ENCODE data around the gene IDUA. TPM values are rescaled to one million over a fixed set of nuclear protein-coding genes. Genes with fewer than 3 reads are reported as not detected.

The IDUA gene
- total and polyA plus RNA-seq, 2 of the 4 experiments (the other 2 are of a cell fraction), result 0.72 to 12.5 TPM

GRCh38 chr4:949656-950055 is 37.2 kb upstream of the IDUA start:
- no peak overlapping the region for H2BK5ac ChIP-seq (ENCODE audit: low read depth, low read length, poor library complexity, severe bottlenecking)
- H2AK9ac ChIP-seq (replicated peaks; ENCODE audit: low read depth, low read length, poor library complexity), result no peak overlapping the region
- intact Hi-C loops (cut with micrococcal nuclease) (no loop called here), in situ Hi-C loops (cut with MboI; ENCODE audit: low sequenced_read_pairs) (no loop called here), dilution Hi-C loops (cut with HindIII; ENCODE audit: low sequenced_read_pairs, unreplicated experiment) (no loop called here)
- no peak overlapping the region for H2BK20ac ChIP-seq (ENCODE audit: low read depth, low read length)
- 0 out of 4 replicates have a peak, but pooled peaks cover 0 to 8% of the 10 kb centered on the region in 2 experiments for H3K79me1 ChIP-seq (ENCODE audit: low read depth in 1 of 2, low read length in 2 of 2)
- peaks cover 20% of the 10 kb centered on the region for H4K20me1 ChIP-seq (ENCODE audit: insufficient read depth, low read length)
- no peak for ATAC-seq (ENCODE audit: low read depth)
- no peak overlapping the region for H2AFZ ChIP-seq (replicated peaks; ENCODE audit: low read length, poor library complexity)
- no peak overlapping the region for H3K4ac ChIP-seq (ENCODE audit: low read depth, low read length)
- TF ChIP-seq MAFK (IDR thresholded peaks at IDR 0.05; ENCODE audit: low read depth, low read length), result no peak
- no peak for TF ChIP-seq SMC3 (IDR thresholded peaks at IDR 0.05; ENCODE audit: low read depth, low read length)
- TF ChIP-seq RAD21 (IDR thresholded peaks at IDR 0.05; ENCODE audit: low read length), result no peak
- no peak for TF ChIP-seq CTCF (conservative IDR thresholded peaks at IDR 0.05; ENCODE audit: low read depth, low read length)
- TF ChIP-seq RFX5 (IDR thresholded peaks at IDR 0.05; ENCODE audit: low read depth, low read length), result no peak
- no peak for TF ChIP-seq POLR2A (IDR thresholded peaks at IDR 0.05; ENCODE audit: low read depth, low read length)
- TF ChIP-seq FOS (IDR thresholded peaks at IDR 0.05; ENCODE audit: low read depth, low read length), result no peak
- TF ChIP-seq NFE2L2 (IDR thresholded peaks at IDR 0.05; ENCODE audit: low read depth, low read length), result no peak
- no peak for TF ChIP-seq USF2 (IDR thresholded peaks at IDR 0.05; ENCODE audit: low read depth, low read length)
- TF ChIP-seq RCOR1 (IDR thresholded peaks at IDR 0.05; ENCODE audit: insufficient replicate concordance, low read length), result no peak
- no peak for TF ChIP-seq BHLHE40 (IDR thresholded peaks at IDR 0.05; ENCODE audit: low read depth, low read length)
- TF ChIP-seq MAZ (IDR thresholded peaks at IDR 0.05; ENCODE audit: borderline replicate concordance, low read depth, low read length), result no peak
- no peak for TF ChIP-seq MXI1 (IDR thresholded peaks at IDR 0.05; ENCODE audit: borderline replicate concordance, low read depth, low read length)
- TF ChIP-seq CHD1 (IDR thresholded peaks at IDR 0.05; ENCODE audit: low read depth, low read length), result no peak
- no peak for TF ChIP-seq CEBPB (IDR thresholded peaks at IDR 0.05; ENCODE audit: low read depth, low read length)
- TF ChIP-seq, protein P1, sequence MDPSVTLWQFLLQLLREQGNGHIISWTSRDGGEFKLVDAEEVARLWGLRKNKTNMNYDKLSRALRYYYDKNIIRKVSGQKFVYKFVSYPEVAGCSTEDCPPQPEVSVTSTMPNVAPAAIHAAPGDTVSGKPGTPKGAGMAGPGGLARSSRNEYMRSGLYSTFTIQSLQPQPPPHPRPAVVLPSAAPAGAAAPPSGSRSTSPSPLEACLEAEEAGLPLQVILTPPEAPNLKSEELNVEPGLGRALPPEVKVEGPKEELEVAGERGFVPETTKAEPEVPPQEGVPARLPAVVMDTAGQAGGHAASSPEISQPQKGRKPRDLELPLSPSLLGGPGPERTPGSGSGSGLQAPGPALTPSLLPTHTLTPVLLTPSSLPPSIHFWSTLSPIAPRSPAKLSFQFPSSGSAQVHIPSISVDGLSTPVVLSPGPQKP (IDR thresholded peaks at IDR 0.05; ENCODE audit: borderline replicate concordance, low read depth, low read length), result no peak
- no peaks in the 10 kb centered on the region for H3K27me3 ChIP-seq (ENCODE audit: control insufficient read depth, insufficient read depth, low read length)
- no peak overlapping the region for H3K18ac ChIP-seq (ENCODE audit: low read depth, low read length)
- H4K5ac ChIP-seq (ENCODE audit: low read depth, low read length), result no peak overlapping the region
- no peak overlapping the region for H2AK5ac ChIP-seq (ENCODE audit: low read depth, low read length)
- H3K4me3 ChIP-seq (ENCODE audit: insufficient read depth, low read depth, low read length), result no peak overlapping the region
- peaks cover 7% of the 10 kb centered on the region for H3K36me3 ChIP-seq (ENCODE audit: control insufficient read depth, insufficient read depth, low read length)
- ChIA-PET POLR2A (ENCODE audit: unreplicated experiment) (no interaction called here), CTCF (no interaction called here)
- H3K9ac ChIP-seq (ENCODE audit: low read depth, low read length), result no peak overlapping the region
- no peak overlapping the region for H4K91ac ChIP-seq (ENCODE audit: insufficient read depth, low read depth, low read length)
- BruUV-seq (replicated peaks), result no TSS peak
- H3K9me1 ChIP-seq (ENCODE audit: insufficient read depth, low read length), result 0 out of 2 replicates have a peak, but pooled peaks cover 5% of the 10 kb centered on the region
- no peak overlapping the region for H2BK15ac ChIP-seq (ENCODE audit: low read depth, low read length)
- H3K27ac ChIP-seq (ENCODE audit: insufficient read depth, low read length), result no peak overlapping the region
- H3K4me1 ChIP-seq (ENCODE audit: control insufficient read depth, insufficient read depth, low read length), result peaks cover 6% of the 10 kb centered on the region; the same call in 1 of the 2 replicates
- no peak overlapping the region for H3K23ac ChIP-seq (ENCODE audit: low read depth, low read length)
- no peak for DNase-seq
- no peaks in the 10 kb centered on the region for H3K9me3 ChIP-seq (ENCODE audit: control insufficient read depth, insufficient read depth, low read length)
- H4K8ac ChIP-seq (ENCODE audit: low read depth in 2 of 2, low read length in 2 of 2), result no peak overlapping the region
- H2BK120ac ChIP-seq (ENCODE audit: low read depth, low read length), result no peak overlapping the region
- H3K56ac ChIP-seq (ENCODE audit: extremely low read depth, insufficient read depth, low read length), result no peak overlapping the region
- no peak overlapping the region for H3K14ac ChIP-seq (replicated peaks; ENCODE audit: low read depth, low read length)
- WGBS, 2 experiments (ENCODE audit: extremely low coverage in 2 of 2, insufficient read length in 1 of 2), result 83% methylated on average over 15 of the region's 20 CpGs; no CpG with 5 or more reads in 1 of the 2 experiments
- H3K4me2 ChIP-seq (ENCODE audit: low read depth, low read length), result no peak overlapping the region
